Raji (cell line): ENCODE measurements around the gene KCND3.

Experiments used
- POLR2A ChIP-seq: IDR thresholded peaks from 2 replicates; pipeline ENCODE4 v1.6.1; 2011; ENCODE audit warnings: low read depth, low read length, control low read depth; ENCODE audit not compliant: insufficient read depth

The KCND3 gene

GRCh38 chr1:111813440-111814304 is 175.8 kb downstream of the KCND3 start:
- TF ChIP-seq POLR2A, result no peak

GRCh38 chr1:111812306-111812705 is 177.2 kb downstream of the KCND3 start:
- TF ChIP-seq POLR2A, result no peak

DNA sequence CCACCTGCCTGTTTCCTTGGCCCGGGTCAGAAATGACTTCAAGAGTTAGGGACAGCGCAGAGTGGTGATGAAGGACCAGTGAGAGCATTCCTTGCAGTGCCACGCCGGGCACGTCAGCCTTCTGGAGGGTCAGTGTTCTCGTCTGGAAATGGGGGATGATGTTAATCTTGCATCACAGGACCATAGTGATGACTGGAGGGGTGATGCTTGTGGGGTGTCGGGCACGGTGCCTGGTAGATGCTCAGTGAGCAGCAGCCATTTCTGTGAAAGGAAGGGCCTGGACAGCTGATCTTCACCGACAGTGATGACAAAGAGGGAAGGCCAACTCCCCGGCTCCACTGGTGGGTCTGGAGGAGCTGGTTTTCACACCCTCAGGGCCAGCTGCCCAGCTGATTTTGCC is 177.6 kb downstream of the KCND3 start:
- no peak for TF ChIP-seq POLR2A

DNA sequence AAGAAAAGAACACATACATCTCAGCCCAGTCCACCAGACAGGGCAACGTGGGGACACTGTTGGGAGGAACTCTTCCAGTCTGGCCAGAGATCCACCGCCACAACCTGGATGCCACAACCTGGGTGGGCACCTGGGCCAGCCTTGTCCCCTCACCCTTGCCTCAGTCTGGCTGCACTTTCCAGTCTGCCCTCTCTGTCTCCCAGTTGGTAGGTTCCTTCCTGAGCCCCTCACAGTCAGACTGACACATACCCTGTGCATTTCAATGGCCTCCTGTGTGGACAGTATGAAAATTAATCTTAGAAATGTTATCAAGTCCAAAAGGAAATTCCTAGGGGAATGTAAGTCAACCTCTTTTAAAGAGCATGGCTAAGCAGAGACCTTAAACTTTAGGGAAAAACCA is 184.2 kb downstream of the KCND3 start:
- TF ChIP-seq POLR2A, result no peak

GRCh38 chr1:111804776-111805175 is 184.7 kb downstream of the KCND3 start:
- no peak for TF ChIP-seq POLR2A

DNA sequence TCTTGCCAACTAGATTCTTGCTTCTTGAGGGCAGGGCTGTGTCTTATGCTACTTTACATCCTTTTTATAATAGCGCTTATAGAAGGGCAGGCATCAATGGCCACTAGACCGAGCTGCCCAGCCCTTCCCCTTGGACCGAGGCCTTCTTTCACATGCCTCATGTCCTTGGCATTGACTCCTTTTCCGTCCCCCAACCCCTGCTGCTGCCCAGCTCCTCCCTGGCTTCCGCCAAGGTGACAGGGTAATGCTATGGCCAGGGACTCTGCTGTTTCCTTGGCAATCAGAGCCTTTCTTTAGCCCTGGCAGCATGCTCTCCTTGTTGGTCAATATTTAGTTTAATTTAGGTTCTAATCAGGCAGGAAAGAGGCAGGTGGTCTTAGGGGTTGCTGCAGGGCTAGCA is 185.5 kb downstream of the KCND3 start:
- TF ChIP-seq POLR2A, result no peak

- TF ChIP-seq POLR2A, result no peak
These were observed 186.5 kb downstream of the KCND3 start for GRCh38 chr1:111802984-111803383.

DNA sequence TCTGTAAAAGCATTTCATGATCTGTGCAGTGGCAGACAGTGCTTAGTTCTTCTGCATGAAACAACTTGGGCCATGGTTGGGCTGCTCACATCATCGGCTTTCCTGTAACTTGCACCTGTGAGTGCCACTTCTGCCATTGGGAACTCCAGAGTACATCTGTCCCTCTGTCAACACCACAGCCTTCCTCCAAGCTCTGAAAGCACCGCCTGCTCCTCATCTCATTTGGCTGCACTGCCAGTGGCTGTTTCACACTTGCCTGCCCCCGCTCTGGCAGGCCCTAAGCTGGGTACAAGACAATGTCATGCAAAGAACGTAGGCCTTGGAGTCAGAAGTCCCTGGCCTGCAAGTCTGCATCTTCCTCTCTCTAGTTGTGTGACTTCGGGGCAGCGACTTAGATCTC is 187.4 kb downstream of the KCND3 start:
- TF ChIP-seq POLR2A, result no peak

GRCh38 chr1:111801071-111801850 is 188.2 kb downstream of the KCND3 start:
- TF ChIP-seq POLR2A, result no peak

DNA sequence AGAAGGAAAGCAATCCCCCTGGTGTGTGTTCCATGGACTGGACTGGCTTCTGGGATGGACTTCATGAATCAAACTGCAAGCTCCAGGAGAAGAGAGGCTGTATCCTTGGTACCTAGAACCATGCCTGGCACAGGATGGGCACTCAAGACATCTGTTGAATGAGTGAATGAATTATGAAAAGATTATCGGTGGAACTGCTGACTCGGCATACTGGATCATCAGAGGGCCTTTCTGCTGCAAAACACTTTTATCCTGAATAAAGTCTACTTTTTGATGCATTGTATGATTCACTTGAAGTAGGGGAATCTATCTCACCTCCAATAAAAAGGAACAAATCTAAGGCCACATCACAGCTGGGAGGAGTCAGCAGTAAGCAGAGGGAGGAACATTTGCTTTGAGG is 190.9 kb downstream of the KCND3 start:
- TF ChIP-seq POLR2A, result no peak

DNA sequence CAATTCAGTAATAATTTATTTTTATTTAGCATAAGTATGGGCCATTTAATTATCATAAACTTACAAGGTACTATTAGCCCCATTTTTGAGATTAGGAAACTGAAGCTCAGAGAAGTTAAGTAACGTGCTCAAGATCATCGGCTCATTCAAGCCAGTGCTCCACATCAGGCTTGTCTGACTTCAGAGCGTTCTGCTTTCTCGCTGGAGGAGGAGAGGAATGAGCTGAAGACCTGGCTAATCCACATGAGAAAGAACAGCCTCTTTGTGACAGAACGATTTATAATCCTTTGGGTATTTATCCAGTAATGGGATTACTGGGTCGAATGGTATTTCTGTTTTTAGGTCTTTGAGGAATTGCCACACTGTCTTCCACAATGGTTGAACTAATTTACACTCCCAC is 194.1 kb downstream of the KCND3 start:
- no peak for TF ChIP-seq POLR2A

DNA sequence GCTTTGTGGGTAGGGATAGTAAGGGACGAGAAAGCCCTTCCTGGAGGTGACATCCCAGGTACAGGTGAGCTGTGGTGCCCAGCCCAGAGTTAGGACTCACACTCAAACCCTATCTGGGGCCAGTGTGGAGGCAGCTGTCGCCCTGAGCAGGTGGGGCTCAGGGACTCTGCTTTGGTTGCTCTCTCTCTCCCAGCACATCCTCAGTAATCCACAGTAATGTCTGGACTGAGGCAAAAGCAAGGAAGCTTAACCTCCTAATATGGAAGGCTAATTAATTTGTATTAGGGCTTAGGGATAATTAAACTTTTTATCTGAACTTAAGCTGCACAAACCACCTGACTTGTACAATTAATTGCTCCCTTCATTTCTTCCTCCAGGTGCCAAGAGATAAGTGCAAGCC is 195.5 kb downstream of the KCND3 start:
- no peak for TF ChIP-seq POLR2A

- no peak for TF ChIP-seq POLR2A
These were observed 197.2 kb downstream of the KCND3 start for GRCh38 chr1:111792249-111792648.

DNA sequence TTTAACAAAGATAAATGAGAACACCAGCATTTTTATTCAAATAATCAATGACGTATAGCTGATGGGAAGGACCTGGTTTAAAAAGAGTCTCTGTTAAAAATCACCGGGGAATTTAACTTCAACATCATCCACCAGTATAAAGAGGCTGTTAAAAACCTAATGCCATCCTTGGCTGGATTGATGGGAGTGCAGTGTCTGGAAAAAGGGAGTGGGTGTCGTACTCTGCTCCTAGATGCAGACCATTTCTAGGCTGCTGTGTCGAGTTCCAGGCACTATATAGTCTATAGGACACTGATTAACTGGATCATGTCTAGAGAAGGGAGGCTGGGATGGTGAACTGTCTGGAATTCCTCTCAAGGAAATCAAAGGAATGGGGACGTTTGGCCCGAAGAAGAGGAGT is 197.7 kb downstream of the KCND3 start:
- no peak for TF ChIP-seq POLR2A

DNA sequence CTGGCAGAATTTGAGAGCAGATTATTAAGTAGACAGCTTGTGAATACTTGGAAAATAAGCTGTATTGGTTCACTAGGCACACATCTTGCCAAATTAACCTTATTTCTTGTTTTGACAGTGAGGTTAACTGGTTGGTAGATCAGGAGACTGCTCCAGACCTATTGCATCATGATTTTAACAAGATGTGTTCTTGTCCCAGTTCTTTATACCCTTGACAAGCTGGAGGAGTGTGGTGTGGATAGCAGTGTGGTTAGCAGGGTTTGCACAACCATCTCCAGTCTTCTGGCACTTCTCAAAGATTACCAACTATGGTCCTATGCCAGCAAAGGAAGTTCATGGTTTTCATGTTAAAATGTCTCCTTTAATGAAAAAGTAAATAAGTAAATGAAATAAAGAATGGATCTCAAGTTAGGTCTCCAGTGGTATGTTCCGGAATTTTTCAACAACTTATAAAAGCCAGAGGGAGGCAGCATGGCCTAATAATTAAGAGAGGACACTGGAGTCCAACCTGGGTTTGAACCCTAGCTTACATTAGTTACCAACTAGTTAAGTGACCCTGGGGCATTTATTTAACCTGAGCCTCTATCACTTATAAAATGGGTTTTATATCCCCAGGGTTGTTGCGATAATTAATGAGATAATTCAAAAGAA is 199.7 kb downstream of the KCND3 start:
- TF ChIP-seq POLR2A, result no peak

DNA sequence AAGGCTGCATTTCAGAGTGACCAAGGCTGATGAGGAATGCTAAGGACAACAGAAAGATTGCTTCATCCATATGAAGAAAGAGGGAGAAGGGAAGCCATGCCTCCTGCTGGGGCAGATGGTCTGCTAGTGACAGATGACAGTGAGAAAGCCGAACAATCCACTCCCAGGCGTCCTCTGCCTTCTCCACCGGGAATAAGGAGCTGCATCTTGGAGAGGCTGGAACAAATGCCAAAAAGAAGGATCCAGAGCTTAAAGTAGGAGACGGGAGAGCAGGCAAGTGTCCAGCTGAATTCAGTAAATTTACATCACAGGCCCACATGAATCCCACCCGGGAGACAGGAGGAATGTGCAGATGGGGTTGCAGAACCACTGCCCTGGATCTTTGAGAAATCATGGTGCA is 200.3 kb downstream of the KCND3 start:
- TF ChIP-seq POLR2A, result no peak

- no peak for TF ChIP-seq POLR2A
These were observed 202.7 kb downstream of the KCND3 start for GRCh38 chr1:111786669-111787207.
